GM12878 (cell line): ENCODE measurements around the gene ZNF532. TPM values are rescaled to one million over a fixed set of nuclear protein-coding genes. Genes with fewer than 3 reads are reported as not detected.

Experiments
- ATAC-seq: fragments of 200-7000 bp; cut with Tn5 transposase; 3 replicates; pipeline ENCODE4 v1.9.1; 2020; ENCODE audit warnings: mild to moderate bottlenecking, moderate library complexity
- BruUV-seq: library from RNA; stranded (reverse); fragments of 400-500 nt; replicated peaks from 2 replicates; lab custom pipeline; 2021; lab: Mats Ljungman, UMichigan
- CTCF ChIA-PET: fragments of 300-600 bp; sonication (Branson Sonifier 250); formaldehyde crosslinking; extraction: SDS; loops from one replicate; lab custom pipeline; 2021; ENCODE audit warnings: inconsistent platforms; lab: Yijun Ruan, JAX
- POLR2A ChIA-PET: fragments of 350-600 bp; formaldehyde crosslinking; extraction: SDS; loops from one replicate; lab custom pipeline; 2021; ENCODE audit warnings: inconsistent platforms; lab: Charles Lee
- RAD21 ChIA-PET: fragments of 300-600 bp; sonication (Branson Sonifier 250); formaldehyde crosslinking; loops from one replicate; lab custom pipeline; 2023; ENCODE audit warnings: antibody characterized with exemption; ENCODE audit not compliant: unreplicated experiment; lab: Charles Lee
- SMC1A ChIA-PET: fragments of 300-600 bp; sonication (Branson Sonifier 250); formaldehyde crosslinking; loops from one replicate; lab custom pipeline; 2023; ENCODE audit not compliant: unreplicated experiment, uncharacterized antibody; lab: Charles Lee
- DNase-seq: peaks from one replicate; pipeline ENCODE4 v3.0.0-alpha.2; 2011; ENCODE audit warnings: low read depth, low spot score
- FAIRE-seq: peaks from 3 replicates; lab custom pipeline; 2011; peaks lifted over from hg19 to GRCh38; lab: Jason Lieb, UNC
- H2AFZ ChIP-seq: 2 replicates; pipeline ENCODE4 v1.6.0; 2011; ENCODE audit warnings: low read depth, low read length, control low read depth; ENCODE audit not compliant: control insufficient read depth
- H3K27ac ChIP-seq: 2 replicates; pipeline ENCODE4 v1.5.1; 2011; ENCODE audit warnings: control low read depth; ENCODE audit not compliant: control insufficient read depth, insufficient read depth
- H3K27me3 ChIP-seq, 2 experiments: replicated peaks in 1 of 2; 2 replicates each; pipeline versions ENCODE4 v1.6.0 to v1.6.1; 2011; ENCODE audit warnings: low read length in 1 of 2; ENCODE audit not compliant: control insufficient read depth in 2 of 2, insufficient read depth in 2 of 2
- H3K36me3 ChIP-seq, 2 experiments: 2 replicates each; pipeline ENCODE4 v1.5.1; 2011; ENCODE audit warnings: low read length in 1 of 2; ENCODE audit not compliant: control insufficient read depth in 2 of 2, insufficient read depth in 2 of 2
- H3K4me1 ChIP-seq: 2 replicates; pipeline ENCODE4 v1.6.1; 2011; ENCODE audit warnings: mild to moderate bottlenecking, low read length, moderate library complexity, mixed read lengths; ENCODE audit not compliant: control insufficient read depth, insufficient read depth
- H3K4me2 ChIP-seq: 2 replicates; pipeline ENCODE4 v1.6.0; 2011; ENCODE audit warnings: control low read depth; ENCODE audit not compliant: control insufficient read depth, insufficient read depth
- H3K4me3 ChIP-seq: fragments of 200-600 bp; sonication (generic); 2 replicates; pipeline ENCODE4 v1.5.1; 2016
- H3K79me2 ChIP-seq: 2 replicates; pipeline ENCODE4 v1.6.0; 2011; ENCODE audit warnings: low read length; ENCODE audit not compliant: control insufficient read depth, insufficient read depth
- H3K9ac ChIP-seq: 2 replicates; pipeline ENCODE4 v1.8.0; 2011; ENCODE audit warnings: low read length, control low read depth, mixed read lengths; ENCODE audit not compliant: control insufficient read depth, insufficient read depth
- H3K9me3 ChIP-seq: replicated peaks from 3 replicates; pipeline ENCODE4 v1.5.1; 2011; ENCODE audit warnings: mild to moderate bottlenecking, low read length; ENCODE audit not compliant: control insufficient read depth, insufficient read depth
- H4K20me1 ChIP-seq: 2 replicates; pipeline ENCODE4 v1.6.0; 2011; ENCODE audit not compliant: control insufficient read depth, insufficient read depth
- ASH2L ChIP-seq: fragments of 300-600, 200-600 bp; sonication (generic); IDR thresholded peaks from 2 replicates; pipeline ENCODE4 v1.6.1; 2017; ENCODE audit warnings: low read depth, mild to moderate bottlenecking, borderline replicate concordance
- ATF7 ChIP-seq: fragments of 450-650 bp; IDR thresholded peaks from 2 replicates; pipeline ENCODE4 v1.6.1; 2016; ENCODE audit warnings: low read depth, mild to moderate bottlenecking
- BRCA1 ChIP-seq: IDR thresholded peaks from 2 replicates; pipeline ENCODE4 v1.6.1; 2011; ENCODE audit warnings: low read depth, low read length, improper control_type of control experiment
- EED ChIP-seq: sonication (generic); IDR thresholded peaks from 2 replicates; pipeline ENCODE4 v1.6.1; 2016; ENCODE audit warnings: antibody characterized with exemption, low read depth
- ETV6 ChIP-seq, 2 experiments: fragments of 450-650 bp in 1 of 2; IDR thresholded peaks in 1 of 2; conservative IDR thresholded peaks in 1 of 2; 2 replicates each; pipeline ENCODE4 v1.6.1; 2014; ENCODE audit warnings: antibody characterized with exemption in 1 of 2, borderline replicate concordance in 1 of 2, low read depth in 1 of 2, mild to moderate bottlenecking in 1 of 2, moderate library complexity in 1 of 2
- GATAD2B ChIP-seq: fragments of 450-650 bp; conservative IDR thresholded peaks from 2 replicates; pipeline ENCODE4 v1.6.1; 2017; ENCODE audit warnings: low read depth, mild to moderate bottlenecking, moderate library complexity
- HDAC6 ChIP-seq: fragments of 200-600 bp; sonication (generic); IDR thresholded peaks from one replicate; pipeline ENCODE4 v1.8.0; 2017; ENCODE audit warnings: antibody characterized with exemption; ENCODE audit not compliant: unreplicated experiment
- NR2F1 ChIP-seq: fragments of 450-650 bp; conservative IDR thresholded peaks from 2 replicates; pipeline ENCODE4 v1.6.1; 2017; ENCODE audit warnings: mild to moderate bottlenecking
- POLR2AphosphoS5 ChIP-seq: IDR thresholded peaks from 2 replicates; pipeline ENCODE4 v1.6.1; 2011; ENCODE audit warnings: mild to moderate bottlenecking, low read length, inconsistent platforms
- SIX5 ChIP-seq: IDR thresholded peaks from 2 replicates; pipeline ENCODE4 v1.6.1; 2011; ENCODE audit warnings: mild to moderate bottlenecking, low read depth, low read length, moderate library complexity; ENCODE audit not compliant: severe bottlenecking
- SPI1 ChIP-seq: IDR thresholded peaks from 2 replicates; pipeline ENCODE4 v1.6.1; 2011; ENCODE audit warnings: low read depth, mild to moderate bottlenecking, low read length, moderate library complexity, borderline replicate concordance; ENCODE audit not compliant: insufficient read depth
- WGBS: methylation state at CpG from one replicate; pipeline ENCODE4 v1.1.6; 2016; ENCODE audit warnings: low lambda C conversion rate; ENCODE audit not compliant: insufficient replicate concordance, insufficient coverage; ENCODE audit errors: missing lambda C conversion rate; 5-methylcytosine and 5-hydroxymethylcytosine counted together
- in situ Hi-C: fragments of 300-500 bp; cut with MboI; formaldehyde crosslinking; loops from 9 replicates; pipeline ENCODE4 v1.14.3; 2018; ENCODE audit warnings: mixed read lengths
- intact Hi-C: fragments of 100-400 bp; cut with micrococcal nuclease; formaldehyde crosslinking; loops from one replicate; pipeline ENCODE4 v1.14.2; 2022; ENCODE audit not compliant: unreplicated experiment
- polyA plus RNA-seq, 11 experiments: library from polyadenylated mRNA; depleted of rRNA in 4 of 11; unstranded in 6 of 11; stranded (reverse) in 5 of 11; fragments of >200 nt; fragmentation: Nextera tagmentation in 4 of 11; fragmentation: Illumina TruSeq in 1 of 11; extraction: Ambion mirVana in 4 of 11; extraction: Trizol in 1 of 11; gene quantifications; 1 replicate in 1 of 11; 2 replicates in 10 of 11; pipeline versions ENCODE4 v1.2.1 to v1.2.3, GENCODE V29; 2011 to 2016; ENCODE audit warnings: inconsistent platforms in 2 of 11, missing spikeins in 2 of 11, low read depth in 1 of 11
- total RNA-seq, 4 experiments: library from RNA; depleted of rRNA in 3 of 4; stranded (reverse); fragments of >200 nt in 3 of 4; fragmentation: Illumina TruSeq in 1 of 4; extraction: Trizol in 1 of 4; gene quantifications; 2 replicates each; pipeline versions ENCODE4 v1.2.1 to v1.2.3, GENCODE V29; 2013 to 2021
- TF ChIP-seq, protein P1 (sequence below): IDR thresholded peaks from 2 replicates; pipeline ENCODE4 v1.6.1; 2011; ENCODE audit warnings: low read depth, mild to moderate bottlenecking, low read length, moderate library complexity, borderline replicate concordance; ENCODE audit errors: extremely low read depth
- TF ChIP-seq, protein P2 (sequence below): IDR thresholded peaks from 2 replicates; pipeline ENCODE4 v1.6.1; 2011; ENCODE audit warnings: low read depth, low read length, improper control_type of control experiment, borderline replicate concordance
- TF ChIP-seq, protein P3 (sequence below): IDR thresholded peaks from 2 replicates; pipeline ENCODE4 v1.6.1; 2011; ENCODE audit warnings: mild to moderate bottlenecking, low read depth, low read length, moderate library complexity; ENCODE audit not compliant: insufficient replicate concordance
- TF ChIP-seq, protein P4 (sequence below): IDR thresholded peaks from 2 replicates; pipeline ENCODE4 v1.6.1; 2012; ENCODE audit warnings: low read depth, low read length, improper control_type of control experiment
- TF ChIP-seq, protein P5 (sequence below): IDR thresholded peaks from 2 replicates; pipeline ENCODE4 v1.6.1; 2012; ENCODE audit warnings: low read depth, low read length, improper control_type of control experiment

ZNF532 gene
- total and polyA plus RNA-seq, 10 of the 15 experiments (the other 5 are each of a cell fraction or from before 2014, with no cell fraction given), result 0.44 to 3.4 (median 1.4) TPM

DNA sequence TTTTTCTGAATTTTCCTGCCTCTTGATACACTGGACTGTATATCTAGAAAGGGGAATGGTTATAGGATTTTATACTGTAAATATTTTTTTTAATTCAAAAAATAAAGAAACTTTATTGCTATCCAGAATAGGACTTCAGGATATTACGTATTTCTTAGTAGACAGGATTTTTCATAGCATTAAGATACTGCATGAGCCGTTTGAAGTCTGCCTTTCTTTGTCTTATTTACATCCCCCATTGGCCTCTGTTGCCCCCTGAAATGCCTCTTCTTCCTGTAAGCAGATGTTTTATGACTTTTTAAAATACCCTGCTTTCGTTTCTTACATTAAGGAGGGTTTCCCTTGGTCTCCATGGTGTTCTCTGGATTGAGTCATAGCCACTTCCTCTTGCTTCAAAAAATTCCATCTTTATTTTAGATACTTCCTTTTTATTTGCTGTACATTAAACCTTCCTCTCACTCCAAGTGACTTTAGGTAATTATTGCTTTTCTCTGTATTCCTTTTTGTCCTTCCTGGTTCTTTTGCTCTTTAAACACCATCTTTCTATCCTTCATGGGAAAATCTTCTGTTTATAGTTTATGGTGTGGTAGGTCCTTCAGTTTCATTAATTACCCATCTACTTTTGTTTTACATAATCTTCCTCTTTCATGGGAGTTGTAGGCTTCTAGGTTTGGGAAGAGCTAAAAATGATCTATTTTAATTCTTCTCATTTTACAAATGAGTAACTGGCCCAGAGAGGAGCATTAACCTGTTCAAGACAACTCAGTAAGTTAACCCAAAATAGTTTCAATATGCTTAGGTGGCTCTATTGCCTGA is 72.6 kb downstream of the ZNF532 start (continued):
- 0 out of 4 replicates have a peak, but pooled peaks of 1 of the 2 experiments have one; percentile 13 for TF ChIP-seq ETV6 (conservative IDR thresholded peaks at IDR 0.05 in 1 of 2, IDR thresholded peaks at IDR 0.05 in 1 of 2; ENCODE audit: borderline replicate concordance in 1 of 2, low read depth in 1 of 2)
- TF ChIP-seq POLR2AphosphoS5, result no peak
- no peak for TF ChIP-seq NR2F1

DNA sequence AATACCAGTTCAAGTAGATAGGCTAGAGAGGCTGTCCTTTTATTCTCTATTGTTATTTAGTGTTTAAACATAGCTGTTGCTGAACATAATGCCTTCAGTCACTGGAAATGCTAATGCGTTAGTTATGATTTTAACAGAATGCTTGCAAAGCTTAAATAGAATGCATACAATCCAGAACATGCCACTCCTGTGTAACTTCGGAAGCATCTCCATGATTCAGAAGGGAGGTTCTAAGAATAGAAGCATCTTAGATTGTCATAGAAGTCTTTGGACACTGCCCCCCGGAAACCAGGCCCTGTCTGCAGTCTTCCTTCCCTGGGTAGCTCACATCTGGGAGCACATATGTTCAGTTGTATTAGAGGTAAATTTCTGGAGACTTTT is 73.2 kb downstream of the ZNF532 start:
- no peak overlapping the region for H2AFZ ChIP-seq
- POLR2A ChIA-PET, result no interaction called here
- H3K4me3 ChIP-seq, result no peak overlapping the region
- 0 out of 4 replicates have a peak, but pooled peaks cover 0 to 4% of the 10 kb centered on the region in 2 experiments for H3K36me3 ChIP-seq
- no peak for FAIRE-seq
- no peaks in the 10 kb centered on the region; the same call in 2 of the 3 replicates for H3K9me3 ChIP-seq
- H3K4me2 ChIP-seq, result no peak overlapping the region
- SMC1A ChIA-PET, result interaction anchor here (1.0 to 1.4 kb wide), 3 partner anchors 12 to 156 kb away, joined by 3 read pairs; no protein-coding TSS in a partner anchor
- no peak for ATAC-seq
- RAD21 ChIA-PET, result no interaction called here
- BruUV-seq, result no TSS peak
- H3K27me3 ChIP-seq, result no peaks in the 10 kb centered on the region
- H3K27ac ChIP-seq, result no peak overlapping the region
- no peaks in the 10 kb centered on the region for H4K20me1 ChIP-seq
- H3K79me2 ChIP-seq, result no peaks in the 10 kb centered on the region
- no peak overlapping the region for H3K9ac ChIP-seq
- intact Hi-C loops (no loop called here), in situ Hi-C loops (no loop called here)
- CTCF ChIA-PET, result interaction anchor here (1.0 to 1.1 kb wide), 3 partner anchors 12 to 169 kb away, joined by 3 to 4 read pairs (median 3); no protein-coding TSS in a partner anchor
- no peak for DNase-seq
- H3K4me1 ChIP-seq, result peaks cover 9% of the 10 kb centered on the region
- WGBS, result 61% methylated on average over 3 of the region's 3 CpGs
- no peak for TF ChIP-seq BRCA1
- no peak for TF ChIP-seq SIX5
- TF ChIP-seq EED, result no peak
- TF ChIP-seq, protein P1, sequence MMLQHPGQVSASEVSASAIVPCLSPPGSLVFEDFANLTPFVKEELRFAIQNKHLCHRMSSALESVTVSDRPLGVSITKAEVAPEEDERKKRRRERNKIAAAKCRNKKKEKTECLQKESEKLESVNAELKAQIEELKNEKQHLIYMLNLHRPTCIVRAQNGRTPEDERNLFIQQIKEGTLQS, result no peak
- TF ChIP-seq, protein P2, sequence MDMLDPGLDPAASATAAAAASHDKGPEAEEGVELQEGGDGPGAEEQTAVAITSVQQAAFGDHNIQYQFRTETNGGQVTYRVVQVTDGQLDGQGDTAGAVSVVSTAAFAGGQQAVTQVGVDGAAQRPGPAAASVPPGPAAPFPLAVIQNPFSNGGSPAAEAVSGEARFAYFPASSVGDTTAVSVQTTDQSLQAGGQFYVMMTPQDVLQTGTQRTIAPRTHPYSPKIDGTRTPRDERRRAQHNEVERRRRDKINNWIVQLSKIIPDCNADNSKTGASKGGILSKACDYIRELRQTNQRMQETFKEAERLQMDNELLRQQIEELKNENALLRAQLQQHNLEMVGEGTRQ, result no peak
- no peak for TF ChIP-seq ATF7
- TF ChIP-seq POLR2AphosphoS5, result no peak
- TF ChIP-seq ASH2L, result no peak
- TF ChIP-seq SPI1, result no peak
- TF ChIP-seq GATAD2B, result no peak
- TF ChIP-seq HDAC6, result no peak
- TF ChIP-seq, protein P3, sequence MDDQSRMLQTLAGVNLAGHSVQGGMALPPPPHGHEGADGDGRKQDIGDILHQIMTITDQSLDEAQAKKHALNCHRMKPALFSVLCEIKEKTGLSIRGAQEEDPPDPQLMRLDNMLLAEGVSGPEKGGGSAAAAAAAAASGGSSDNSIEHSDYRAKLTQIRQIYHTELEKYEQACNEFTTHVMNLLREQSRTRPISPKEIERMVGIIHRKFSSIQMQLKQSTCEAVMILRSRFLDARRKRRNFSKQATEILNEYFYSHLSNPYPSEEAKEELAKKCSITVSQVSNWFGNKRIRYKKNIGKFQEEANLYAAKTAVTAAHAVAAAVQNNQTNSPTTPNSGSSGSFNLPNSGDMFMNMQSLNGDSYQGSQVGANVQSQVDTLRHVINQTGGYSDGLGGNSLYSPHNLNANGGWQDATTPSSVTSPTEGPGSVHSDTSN, result no peak
- TF ChIP-seq, protein P4, sequence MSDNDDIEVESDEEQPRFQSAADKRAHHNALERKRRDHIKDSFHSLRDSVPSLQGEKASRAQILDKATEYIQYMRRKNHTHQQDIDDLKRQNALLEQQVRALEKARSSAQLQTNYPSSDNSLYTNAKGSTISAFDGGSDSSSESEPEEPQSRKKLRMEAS, result no peak
- TF ChIP-seq, protein P5, sequence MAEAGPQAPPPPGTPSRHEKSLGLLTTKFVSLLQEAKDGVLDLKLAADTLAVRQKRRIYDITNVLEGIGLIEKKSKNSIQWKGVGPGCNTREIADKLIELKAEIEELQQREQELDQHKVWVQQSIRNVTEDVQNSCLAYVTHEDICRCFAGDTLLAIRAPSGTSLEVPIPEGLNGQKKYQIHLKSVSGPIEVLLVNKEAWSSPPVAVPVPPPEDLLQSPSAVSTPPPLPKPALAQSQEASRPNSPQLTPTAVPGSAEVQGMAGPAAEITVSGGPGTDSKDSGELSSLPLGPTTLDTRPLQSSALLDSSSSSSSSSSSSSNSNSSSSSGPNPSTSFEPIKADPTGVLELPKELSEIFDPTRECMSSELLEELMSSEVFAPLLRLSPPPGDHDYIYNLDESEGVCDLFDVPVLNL, result no peak
